Measurements from ENCODE around the gene YY1.

The YY1 gene

GRCh38 chr14:100313464-100314230, 74.7 kb downstream of the YY1 start:
- DNase-seq (ENCODE audit: low spot score): no peak

- no peak for DNase-seq (ENCODE audit: low spot score)
Observed at GRCh38 chr14:100314724-100315123, 75.8 kb downstream of the YY1 start.

- DNase-seq (ENCODE audit: low spot score): no peak
Observed at GRCh38 chr14:100317389-100317788, 78.4 kb downstream of the YY1 start.

- DNase-seq (ENCODE audit: low spot score): peak; percentile 68
Observed at GRCh38 chr14:100317912-100318808, 79.2 kb downstream of the YY1 start.

- no peak for DNase-seq (ENCODE audit: low spot score)
Observed at GRCh38 chr14:100320157-100320856, 81.4 kb downstream of the YY1 start.

- no peak for DNase-seq (ENCODE audit: low spot score)
Observed at GRCh38 chr14:100321473-100322137, 82.7 kb downstream of the YY1 start.

- no peak for DNase-seq (ENCODE audit: low spot score)
Observed at GRCh38 chr14:100322138-100322957, 83.4 kb downstream of the YY1 start.

- no peak for DNase-seq (ENCODE audit: low spot score)
Observed at GRCh38 chr14:100323121-100323941, 84.4 kb downstream of the YY1 start, which contains the start of gene SLC25A47. Gene SLC25A47, plus strand, starts transcription at chr14:100323339. Its CDS starts 76 bp downstream, at chr14:100323415.

- no peak for DNase-seq (ENCODE audit: low spot score)
Observed at GRCh38 chr14:100323942-100324307, 85.0 kb downstream of the YY1 start.

- DNase-seq (ENCODE audit: low spot score): no peak
Observed at GRCh38 chr14:100325231-100325632, 86.3 kb downstream of the YY1 start.

- no peak for DNase-seq (ENCODE audit: low spot score)
Observed at GRCh38 chr14:100325958-100326357, 87.0 kb downstream of the YY1 start.

GRCh38 chr14:100327128-100327527, 88.2 kb downstream of the YY1 start:
- DNase-seq (ENCODE audit: low spot score): no peak

- no peak for DNase-seq (ENCODE audit: low spot score)
Observed at GRCh38 chr14:100328495-100329163, 89.7 kb downstream of the YY1 start.

- DNase-seq (ENCODE audit: low spot score): no peak
Observed at GRCh38 chr14:100329233-100330006, 90.5 kb downstream of the YY1 start.

- DNase-seq (ENCODE audit: low spot score): no peak
Observed at GRCh38 chr14:100330007-100330344, 91.0 kb downstream of the YY1 start.

- no peak for DNase-seq (ENCODE audit: low spot score)
Observed at GRCh38 chr14:100330388-100330931, 91.5 kb downstream of the YY1 start.

- DNase-seq (ENCODE audit: low spot score): no peak
Observed at GRCh38 chr14:100332071-100332639, 93.2 kb downstream of the YY1 start.

Measured in HuH-7.5 (cell line).